Muscle layer of duodenum (tissue), 2 donors: ENCODE data around the gene ELMO1.

Source experiments
- H3K27ac ChIP-seq: one replicate; pipeline ENCODE4 v1.7.0; 2013; ENCODE audit warnings: mild to moderate bottlenecking, low read length
- H3K27me3 ChIP-seq: one replicate; pipeline ENCODE4 v1.7.0; 2013; ENCODE audit warnings: low read depth, mild to moderate bottlenecking, control low read depth, low read length
- H3K36me3 ChIP-seq, 2 donors: one replicate each; pipeline ENCODE4 v1.7.0; 2013; ENCODE audit warnings: low read length in 2 of 2, control low read depth in 1 of 2, mild to moderate bottlenecking in 1 of 2; ENCODE audit not compliant: insufficient read depth in 2 of 2, control insufficient read depth in 1 of 2
- H3K4me1 ChIP-seq, 2 donors: one replicate each; pipeline ENCODE4 v1.7.0; 2013; ENCODE audit warnings: low read length in 2 of 2, mild to moderate bottlenecking in 2 of 2, control low read depth in 1 of 2, moderate library complexity in 1 of 2; ENCODE audit not compliant: insufficient read depth in 2 of 2, control insufficient read depth in 1 of 2
- H3K4me3 ChIP-seq, 2 donors: one replicate each; pipeline ENCODE4 v1.7.0; 2013; ENCODE audit warnings: low read length in 2 of 2, low read depth in 1 of 2, mild to moderate bottlenecking in 1 of 2
- H3K9me3 ChIP-seq, 2 donors: one replicate each; pipeline ENCODE4 v1.7.0; 2013; ENCODE audit warnings: low read length in 2 of 2, control low read depth in 1 of 2, mild to moderate bottlenecking in 1 of 2; ENCODE audit not compliant: control insufficient read depth in 1 of 2
- donor health status: healthy.

Gene ELMO1

GRCh38 chr7:37416378-37417106, 32.1 kb downstream of the ELMO1 start:
- no peaks in the 10 kb centered on the region for H3K36me3 ChIP-seq
- H3K9me3 ChIP-seq: peaks cover 0 to 7% of the 10 kb centered on the region in 2 donors
- H3K4me1 ChIP-seq: peaks cover 0 to 14% of the 10 kb centered on the region in 2 donors
- H3K27me3 ChIP-seq: no peaks in the 10 kb centered on the region
- H3K4me3 ChIP-seq: no peak overlapping the region
- H3K27ac ChIP-seq: no peak overlapping the region

GRCh38 chr7:37415629-37416028, 33.0 kb downstream of the ELMO1 start:
- peaks cover 0 to 7% of the 10 kb centered on the region in 2 donors for H3K9me3 ChIP-seq
- no peaks in the 10 kb centered on the region for H3K36me3 ChIP-seq
- H3K4me1 ChIP-seq: peaks cover 0 to 5% of the 10 kb centered on the region in 2 donors

DNA sequence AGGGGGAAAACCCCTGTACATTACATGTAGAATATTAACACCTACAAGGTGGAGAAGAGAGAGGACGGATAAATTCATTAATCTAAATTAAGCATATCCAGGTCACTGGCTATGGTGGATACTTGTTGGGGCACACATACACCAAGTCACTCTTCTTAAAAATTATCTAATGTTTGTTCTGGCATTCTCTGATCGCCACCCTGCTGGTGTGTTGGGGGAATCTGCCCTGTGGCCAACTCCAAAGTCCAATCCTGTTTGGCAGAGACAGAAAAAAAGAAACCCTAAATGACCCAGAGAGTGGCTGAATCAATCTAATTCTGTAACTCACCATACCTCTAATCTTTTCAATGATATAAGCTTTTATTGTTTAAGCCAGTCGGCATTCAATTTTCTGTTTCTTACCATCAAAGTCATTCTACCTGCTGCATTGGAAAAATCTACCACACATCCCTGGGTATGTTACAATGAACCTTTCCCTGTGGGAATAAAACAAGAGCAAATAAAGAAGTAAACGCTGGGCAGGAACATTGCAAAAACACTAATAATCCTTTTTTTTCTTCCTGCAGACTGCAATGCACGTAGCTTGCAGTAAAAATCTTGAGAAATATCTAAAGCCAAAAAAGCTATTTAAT, 34.2 kb downstream of the ELMO1 start:
- Histone ChIP-seq H3K36me3 (no peaks in the 10 kb centered on the region), H3K27ac (no peak overlapping the region), H3K4me1 (peaks cover 0 to 4% of the 10 kb centered on the region in 2 donors), H3K27me3 (no peaks in the 10 kb centered on the region), H3K9me3 (peaks cover 0 to 7% of the 10 kb centered on the region in 2 donors), H3K4me3 (no peak overlapping the region)

More at GRCh38 chr7:37415629-37416028, 33.0 kb downstream of the ELMO1 start:
- Histone ChIP-seq H3K4me3 (no peak overlapping the region), H3K27me3 (no peaks in the 10 kb centered on the region), H3K27ac (no peak overlapping the region)

DNA sequence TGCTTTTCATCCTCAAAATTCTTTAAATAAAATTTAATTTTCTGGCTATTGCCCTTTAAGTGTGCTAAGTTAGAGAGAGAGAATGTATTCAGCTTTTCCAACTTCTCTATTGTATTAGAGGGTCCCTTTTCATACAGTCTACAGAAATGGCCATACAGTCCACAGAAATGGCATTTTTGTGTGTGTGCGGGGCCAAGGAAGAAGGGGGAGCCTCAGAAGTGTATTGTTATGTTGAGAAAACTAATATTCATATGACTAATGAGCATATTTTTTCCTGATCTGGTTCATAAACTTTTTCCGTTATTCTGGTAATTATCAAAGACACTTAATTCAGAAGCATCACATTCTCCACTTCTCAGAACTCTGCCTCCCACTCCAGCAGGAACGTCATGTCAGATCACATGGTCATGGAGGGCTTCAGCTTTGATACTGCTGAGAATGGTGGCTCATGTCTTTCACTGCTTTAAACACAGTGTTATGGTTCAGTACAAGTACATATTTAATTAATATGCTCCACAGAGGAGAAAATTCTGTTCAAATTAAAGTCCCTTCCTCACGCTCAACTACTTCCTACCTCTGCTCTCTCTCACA, 37.1 kb downstream of the ELMO1 start:
- peaks cover 0 to 6% of the 10 kb centered on the region in 2 donors for H3K4me1 ChIP-seq
- H3K4me3 ChIP-seq: no peak overlapping the region
- H3K27ac ChIP-seq: no peak overlapping the region
- H3K9me3 ChIP-seq: peaks cover 0 to 7% of the 10 kb centered on the region in 2 donors
- H3K27me3 ChIP-seq: no peaks in the 10 kb centered on the region
- H3K36me3 ChIP-seq: no peaks in the 10 kb centered on the region

DNA sequence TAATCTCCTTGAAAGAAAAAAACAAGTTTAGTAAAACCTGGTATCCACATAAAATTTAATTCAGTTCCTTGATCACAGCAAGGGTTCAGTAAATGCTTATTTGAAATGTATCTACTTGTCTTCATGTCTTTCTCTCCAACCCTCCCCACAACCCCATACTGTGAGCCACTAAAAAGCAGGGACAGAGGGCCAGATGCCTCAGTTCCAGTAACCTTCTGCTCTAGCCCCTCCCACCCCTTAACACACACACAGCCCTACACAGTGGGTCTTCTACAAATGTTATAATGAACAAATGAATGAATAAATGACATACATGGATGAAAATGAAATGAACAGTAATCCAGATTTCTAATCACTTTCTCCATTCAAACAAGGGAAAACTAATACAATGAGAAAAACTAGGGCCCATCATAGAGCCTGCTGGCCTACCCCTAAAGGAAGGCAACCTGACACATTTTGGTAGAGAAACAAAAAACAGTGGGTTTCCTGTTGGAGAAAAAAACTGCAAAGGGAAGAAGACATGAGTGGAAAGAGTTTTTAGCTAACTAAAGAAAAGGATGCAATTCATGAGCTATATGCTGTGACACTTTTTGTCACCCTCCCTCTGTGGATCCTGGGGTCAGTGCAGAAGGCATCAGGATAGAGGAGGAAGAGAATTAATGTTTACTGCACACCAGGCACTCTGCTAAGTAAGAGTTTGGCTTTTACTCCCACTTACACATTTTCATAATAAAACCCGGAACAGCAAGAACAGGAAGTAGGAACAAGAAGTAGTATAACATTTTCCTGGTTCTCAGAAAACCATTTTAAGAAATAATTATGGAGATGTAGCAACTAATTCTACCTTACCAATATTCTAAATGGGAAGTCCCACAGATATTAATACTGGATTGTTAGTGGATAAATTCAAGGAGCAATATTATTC, 38.1 kb downstream of the ELMO1 start:
- Histone ChIP-seq H3K36me3 (no peaks in the 10 kb centered on the region), H3K9me3 (peaks cover 0 to 7% of the 10 kb centered on the region in 2 donors), H3K4me3 (no peak overlapping the region), H3K27me3 (no peaks in the 10 kb centered on the region), H3K4me1 (peaks cover 0 to 11% of the 10 kb centered on the region in 2 donors), H3K27ac (no peak overlapping the region)

DNA sequence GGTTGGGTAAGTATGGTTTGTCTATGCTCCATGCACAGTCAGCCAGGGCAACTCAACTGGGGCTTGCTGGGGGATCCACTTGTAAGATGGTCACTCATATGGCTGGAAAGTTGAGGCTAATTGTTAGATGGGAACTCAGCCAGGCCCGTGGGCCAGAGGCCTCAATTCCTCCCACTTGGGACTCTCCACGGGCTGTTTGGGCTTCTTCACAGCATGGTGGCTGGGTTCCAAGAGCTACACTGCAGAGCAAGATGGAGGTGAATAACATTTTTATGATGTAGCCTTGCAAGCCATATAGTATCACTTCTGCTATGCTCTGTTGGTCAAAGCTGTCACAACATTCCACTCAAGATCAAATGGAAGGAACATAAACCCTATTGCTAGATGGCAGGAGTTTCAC, 39.2 kb downstream of the ELMO1 start:
- H3K4me3 ChIP-seq: no peak overlapping the region
- H3K4me1 ChIP-seq: peaks cover 0 to 11% of the 10 kb centered on the region in 2 donors
- no peaks in the 10 kb centered on the region for H3K27me3 ChIP-seq
- no peak overlapping the region for H3K27ac ChIP-seq
- no peaks in the 10 kb centered on the region for H3K36me3 ChIP-seq
- peaks cover 0 to 7% of the 10 kb centered on the region in 2 donors for H3K9me3 ChIP-seq

GRCh38 chr7:37408291-37409228, 40.1 kb downstream of the ELMO1 start:
- no peaks in the 10 kb centered on the region for H3K36me3 ChIP-seq
- H3K4me3 ChIP-seq: no peak overlapping the region
- peaks cover 0 to 11% of the 10 kb centered on the region in 2 donors for H3K4me1 ChIP-seq
- no peaks in the 10 kb centered on the region for H3K27me3 ChIP-seq
- H3K9me3 ChIP-seq: peaks cover 0 to 7% of the 10 kb centered on the region in 2 donors
- peak overlapping the region; percentile 6 for H3K27ac ChIP-seq

DNA sequence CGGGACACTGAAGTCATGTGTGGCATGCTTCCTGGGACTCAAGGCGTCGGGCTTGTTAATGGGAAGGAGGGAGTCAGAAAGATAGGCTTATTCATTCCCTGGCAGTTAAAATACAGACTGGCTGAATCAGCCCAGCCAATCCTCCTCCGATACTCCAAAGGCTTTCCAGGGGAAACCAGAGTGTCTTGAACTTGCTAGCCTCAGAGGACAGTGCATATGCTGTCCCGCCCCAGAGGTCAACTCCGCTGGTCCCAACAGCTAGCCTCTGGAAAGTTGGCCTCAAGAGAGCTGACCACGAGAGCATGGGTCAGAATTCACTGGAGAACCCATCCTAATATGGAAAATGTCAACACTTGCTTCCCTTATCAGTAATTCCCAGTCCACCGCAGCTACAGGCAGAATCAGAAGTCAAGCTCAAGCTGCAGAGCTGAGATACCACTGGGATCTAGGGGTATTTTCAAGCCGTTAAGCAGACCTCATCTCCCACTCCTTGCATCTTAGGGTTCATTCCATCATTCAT, 43.0 kb downstream of the ELMO1 start:
- H3K27ac ChIP-seq: no peak overlapping the region
- peaks cover 0 to 11% of the 10 kb centered on the region in 2 donors for H3K4me1 ChIP-seq
- no peaks in the 10 kb centered on the region for H3K9me3 ChIP-seq
- H3K27me3 ChIP-seq: no peaks in the 10 kb centered on the region
- H3K36me3 ChIP-seq: no peaks in the 10 kb centered on the region
- no peak overlapping the region for H3K4me3 ChIP-seq

DNA sequence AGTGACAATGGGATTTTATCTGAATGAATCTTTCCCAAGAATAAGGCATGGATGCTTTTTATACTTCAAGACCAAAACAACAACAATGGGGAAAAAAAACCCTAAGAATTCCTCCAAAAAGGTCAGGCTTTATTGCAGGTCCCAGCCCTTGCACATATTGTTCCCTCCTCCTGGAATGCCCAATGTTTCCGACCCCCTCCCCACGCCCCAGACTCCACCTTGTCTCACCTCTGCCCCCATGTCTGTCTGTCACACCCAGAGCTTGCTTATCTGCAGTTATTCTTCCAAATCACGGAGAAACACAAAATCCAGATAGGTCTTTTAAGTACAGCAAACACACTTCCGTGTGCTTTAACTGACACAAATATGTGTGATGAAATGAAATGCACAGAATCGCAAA, 43.5 kb downstream of the ELMO1 start:
- Histone ChIP-seq H3K27me3 (no peaks in the 10 kb centered on the region), H3K36me3 (no peaks in the 10 kb centered on the region), H3K4me3 (no peak overlapping the region), H3K27ac (no peak overlapping the region), H3K9me3 (no peaks in the 10 kb centered on the region), H3K4me1 (peaks cover 0 to 8% of the 10 kb centered on the region in 2 donors)

- no peaks in the 10 kb centered on the region for H3K27me3 ChIP-seq
- no peak overlapping the region for H3K4me3 ChIP-seq
- no peaks in the 10 kb centered on the region for H3K4me1 ChIP-seq
- no peak overlapping the region for H3K27ac ChIP-seq
- H3K9me3 ChIP-seq: no peaks in the 10 kb centered on the region
- H3K36me3 ChIP-seq: no peaks in the 10 kb centered on the region
These were observed 48.7 kb downstream of the ELMO1 start for GRCh38 chr7:37399876-37400421.
